Measurements from ENCODE around the gene AVP. TPM values are rescaled to one million over a fixed set of nuclear protein-coding genes. Genes with fewer than 3 reads are reported as not detected.

Gene AVP
- total RNA-seq, 1 experiment from 2014 or later, result not detected

GRCh38 chr20:3080939-3081388 is 3.6 kb downstream of the AVP start:
- Histone ChIP-seq H3K79me2 (ENCODE audit: insufficient read depth, low read length) (no peaks in the 10 kb centered on the region), H3K4me1 (ENCODE audit: insufficient read depth, low read length) (no peaks in the 10 kb centered on the region; the same call in 1 of the 2 replicates), H2BK120ac (ENCODE audit: low read depth, low read length, poor library complexity, severe bottlenecking) (no peak overlapping the region), H2BK12ac (ENCODE audit: insufficient read length, low read depth, low read length) (no peak overlapping the region), H4K8ac (replicated peaks; ENCODE audit: insufficient read length, low read depth, low read length) (no peak overlapping the region), H2BK5ac (ENCODE audit: insufficient read length, low read length) (no peak overlapping the region), H3K18ac (ENCODE audit: insufficient read length, low read depth, low read length) (no peak overlapping the region), H3K23me2 (ENCODE audit: insufficient read length, low read depth, low read length, poor library complexity, severe bottlenecking) (peaks cover 4% of the 10 kb centered on the region), H2BK15ac (ENCODE audit: low read depth, low read length) (no peak overlapping the region), H4K20me1 (ENCODE audit: control insufficient read depth, insufficient read depth, insufficient read length) (no peaks in the 10 kb centered on the region), H3K4ac (ENCODE audit: low read depth, low read length) (no peak overlapping the region), H3K9me3 (ENCODE audit: control insufficient read depth, low read depth, low read length) (no peaks in the 10 kb centered on the region), H3K23ac (ENCODE audit: insufficient read length, low read depth, low read length) (no peak overlapping the region), H3K4me2 (ENCODE audit: insufficient read depth, insufficient read length, low read length) (no peak overlapping the region), H3T11ph (ENCODE audit: low read length) (no peak overlapping the region), H3K79me1 (ENCODE audit: insufficient read depth, low read depth, low read length, poor library complexity, severe bottlenecking) (no peaks in the 10 kb centered on the region), H4K5ac (ENCODE audit: insufficient read length, low read depth, low read length) (no peak overlapping the region), H3K27me3 (ENCODE audit: insufficient read depth, low read length) (peaks cover 29% of the 10 kb centered on the region), H2AFZ (ENCODE audit: low read length) (no peak overlapping the region), H3K14ac (ENCODE audit: insufficient read depth, low read length) (no peak overlapping the region), H3K9ac (ENCODE audit: extremely low read depth, insufficient read length, low read length) (no peak overlapping the region), H2BK20ac (ENCODE audit: low read depth, low read length, poor library complexity, severe bottlenecking) (no peak overlapping the region), H2AK5ac (ENCODE audit: insufficient read length, low read length) (no peak overlapping the region), H3K56ac (ENCODE audit: insufficient read length, low read depth, low read length) (no peak overlapping the region), H4K91ac (ENCODE audit: insufficient read length, low read depth, low read length) (no peak overlapping the region), H3K27ac (ENCODE audit: insufficient read length, low read depth, low read length) (no peak overlapping the region)
- Mint-ChIP-seq H3K27me3 (ENCODE audit: low read depth) (peaks cover 67% of the 10 kb centered on the region), H3K4me1 (peaks cover 0 to 3% of the 10 kb centered on the region in 2 experiments; a peak in 1 of 4 replicates), H3K27ac (no peak overlapping the region), H3K9me3 (peaks cover 2 to 3% of the 10 kb centered on the region in 2 experiments; a peak in 2 of 5 replicates), H3K4me3 (no peak overlapping the region), H3K36me3 (ENCODE audit: insufficient read depth in 1 of 3, low read depth in 3 of 3) (no peaks in the 10 kb centered on the region; a peak in 2 of 7 replicates)
- WGBS (ENCODE audit: extremely low coverage, insufficient read length, low lambda C conversion rate), result no CpG with 5 or more reads among the region's 6 CpGs
- TF ChIP-seq CTCF (conservative IDR thresholded peaks at IDR 0.05), result no peak
- DNase-seq, result no peak

Data from H9 (cell line).